C1 segment of cervical spinal cord (tissue), 14 donors: ENCODE data around the gene TAS1R1.
"Not testable (repeated sequence)": the region's sequence is repeated elsewhere in the genome, so short reads cannot be mapped to it uniquely, and the experiment has no call there.

Source experiments
- DNase-seq, 14 donors: peaks; one replicate each; lab custom pipeline; 2025; lab: John Stamatoyannopoulos, UW

The TAS1R1 gene

DNA sequence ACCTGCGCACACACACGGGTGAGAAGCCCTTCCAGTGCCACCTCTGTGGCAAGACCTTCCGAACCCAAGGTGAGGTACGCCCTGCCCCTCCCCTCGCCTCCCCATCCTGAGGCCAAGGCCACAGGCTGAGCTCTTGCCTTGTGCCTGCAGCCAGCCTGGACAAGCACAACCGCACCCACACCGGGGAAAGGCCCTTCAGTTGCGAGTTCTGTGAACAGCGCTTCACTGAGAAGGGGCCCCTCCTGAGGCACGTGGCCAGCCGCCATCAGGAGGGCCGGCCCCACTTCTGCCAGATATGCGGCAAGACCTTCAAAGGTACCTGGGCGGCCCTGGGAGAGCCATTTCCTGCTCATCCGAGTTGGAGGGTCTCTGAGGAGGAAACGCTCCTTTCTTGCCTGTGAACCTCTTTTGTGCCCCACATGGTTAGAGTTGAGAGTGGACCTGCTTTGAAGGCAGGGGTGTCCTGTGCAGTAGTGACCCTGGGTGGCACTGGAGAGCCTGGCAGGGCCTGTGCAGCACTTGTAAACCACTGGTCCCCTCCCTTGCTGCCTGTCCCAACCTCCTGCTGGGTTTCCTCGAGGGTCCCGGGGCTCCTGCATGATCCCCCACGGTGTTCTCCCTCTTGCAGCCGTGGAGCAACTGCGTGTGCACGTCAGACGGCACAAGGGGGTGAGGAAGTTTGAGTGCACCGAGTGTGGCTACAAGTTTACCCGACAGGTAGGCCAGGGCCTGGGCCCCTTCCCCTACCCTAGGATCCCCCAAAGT, 33.2 kb downstream of the TAS1R1 start:
- no peak for DNase-seq

DNA sequence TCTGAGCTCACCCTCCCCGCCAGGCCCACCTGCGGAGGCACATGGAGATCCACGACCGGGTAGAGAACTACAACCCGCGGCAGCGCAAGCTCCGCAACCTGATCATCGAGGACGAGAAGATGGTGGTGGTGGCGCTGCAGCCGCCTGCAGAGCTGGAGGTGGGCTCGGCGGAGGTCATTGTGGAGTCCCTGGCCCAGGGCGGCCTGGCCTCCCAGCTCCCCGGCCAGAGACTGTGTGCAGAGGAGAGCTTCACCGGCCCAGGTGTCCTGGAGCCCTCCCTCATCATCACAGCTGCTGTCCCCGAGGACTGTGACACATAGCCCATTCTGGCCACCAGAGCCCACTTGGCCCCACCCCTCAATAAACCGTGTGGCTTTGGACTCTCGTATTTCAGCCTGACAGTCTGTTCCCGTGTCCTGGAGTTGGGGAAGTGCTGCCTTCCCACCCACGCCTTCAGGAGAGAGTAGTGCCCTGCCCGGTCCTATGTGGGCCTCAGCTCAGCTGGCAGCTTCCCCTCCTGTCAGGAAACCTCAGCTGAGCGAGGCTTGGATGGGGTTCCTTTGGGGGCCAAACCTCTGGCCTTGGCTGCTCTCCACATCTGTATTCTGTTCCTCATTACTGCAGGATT, 33.9 kb downstream of the TAS1R1 start:
- DNase-seq = no peak

DNA sequence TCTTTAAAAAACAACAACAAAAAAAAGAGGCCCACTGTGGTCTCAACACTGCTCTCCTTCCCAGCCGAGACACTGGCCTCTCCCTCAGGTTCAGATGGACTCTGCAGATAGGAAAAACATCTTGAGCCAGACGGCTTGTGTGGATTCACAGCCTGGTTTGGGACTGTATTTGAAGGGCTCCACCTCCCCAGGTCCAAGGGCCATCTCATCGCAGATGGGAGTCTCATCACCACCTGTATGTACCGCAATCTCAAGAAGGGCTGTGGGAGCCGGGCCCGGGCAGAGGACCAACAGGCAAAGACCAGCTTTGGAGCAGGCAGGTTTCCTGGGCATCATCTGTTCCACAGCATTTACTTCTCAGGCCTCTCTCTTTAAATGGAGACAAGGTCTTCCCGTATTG, 34.9 kb downstream of the TAS1R1 start:
- DNase-seq = no peak

DNA sequence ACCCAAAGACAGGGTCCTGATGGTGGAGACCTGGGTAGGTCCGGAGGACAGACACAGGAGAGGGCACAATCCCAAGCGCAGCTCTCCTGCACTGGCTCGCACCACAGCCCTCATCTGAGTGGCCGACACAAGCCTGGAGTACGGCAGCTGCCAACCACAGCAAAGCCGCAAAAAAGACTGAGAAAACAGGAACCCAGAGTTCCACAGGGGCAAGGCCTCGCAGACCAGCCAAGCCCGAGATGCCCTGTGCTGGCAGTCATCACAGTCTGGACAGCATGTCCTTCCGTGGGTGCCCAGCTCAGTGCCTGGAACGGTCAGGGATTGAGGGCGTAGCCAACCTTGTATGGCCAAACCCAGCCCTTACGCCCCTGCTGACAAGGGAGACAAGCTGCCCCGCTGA, 36.1 kb downstream of the TAS1R1 start:
- peak in 2 of 14 donors; percentile 27 to 42 for DNase-seq

DNA sequence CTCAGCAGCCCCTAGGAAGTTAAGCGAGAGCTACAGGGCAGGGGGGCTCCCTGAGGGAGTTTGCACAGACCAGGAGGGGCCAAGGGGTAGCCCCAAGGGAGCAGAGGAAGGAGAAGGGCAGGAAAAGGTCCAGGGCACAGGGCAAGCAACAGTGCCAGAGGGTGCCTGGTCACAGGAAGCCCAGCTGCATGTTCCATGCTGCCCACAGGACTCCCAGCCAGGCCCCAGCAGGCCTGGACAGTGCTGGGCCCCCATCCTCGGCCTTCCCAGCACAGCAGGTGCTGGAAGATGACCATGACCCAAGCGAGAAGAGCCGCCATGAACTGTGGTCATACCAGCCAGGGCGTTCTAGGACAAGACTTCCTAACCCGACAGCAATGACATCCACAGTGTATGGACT, 36.5 kb downstream of the TAS1R1 start:
- DNase-seq = no peak

DNA sequence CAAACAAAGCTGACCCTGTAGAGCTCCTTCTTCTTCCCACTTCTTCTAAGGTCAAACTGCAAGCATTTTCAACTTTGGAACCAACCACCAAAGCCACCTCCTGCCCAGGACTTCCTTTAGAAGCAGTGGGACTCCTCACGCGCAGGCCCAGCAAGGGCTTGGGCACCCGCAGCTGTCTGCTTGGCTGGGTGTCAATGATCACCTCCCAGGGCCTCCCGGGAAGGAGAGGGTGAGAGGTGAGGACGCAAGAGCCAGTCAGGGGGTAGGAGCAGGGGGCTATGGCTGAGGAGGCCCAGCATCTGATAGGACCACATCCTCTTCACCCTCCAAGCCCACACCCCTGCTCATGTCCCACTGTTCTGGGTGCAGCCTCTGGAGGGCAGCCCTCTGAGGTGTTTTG, 37.3 kb downstream of the TAS1R1 start:
- DNase-seq = no peak

DNA sequence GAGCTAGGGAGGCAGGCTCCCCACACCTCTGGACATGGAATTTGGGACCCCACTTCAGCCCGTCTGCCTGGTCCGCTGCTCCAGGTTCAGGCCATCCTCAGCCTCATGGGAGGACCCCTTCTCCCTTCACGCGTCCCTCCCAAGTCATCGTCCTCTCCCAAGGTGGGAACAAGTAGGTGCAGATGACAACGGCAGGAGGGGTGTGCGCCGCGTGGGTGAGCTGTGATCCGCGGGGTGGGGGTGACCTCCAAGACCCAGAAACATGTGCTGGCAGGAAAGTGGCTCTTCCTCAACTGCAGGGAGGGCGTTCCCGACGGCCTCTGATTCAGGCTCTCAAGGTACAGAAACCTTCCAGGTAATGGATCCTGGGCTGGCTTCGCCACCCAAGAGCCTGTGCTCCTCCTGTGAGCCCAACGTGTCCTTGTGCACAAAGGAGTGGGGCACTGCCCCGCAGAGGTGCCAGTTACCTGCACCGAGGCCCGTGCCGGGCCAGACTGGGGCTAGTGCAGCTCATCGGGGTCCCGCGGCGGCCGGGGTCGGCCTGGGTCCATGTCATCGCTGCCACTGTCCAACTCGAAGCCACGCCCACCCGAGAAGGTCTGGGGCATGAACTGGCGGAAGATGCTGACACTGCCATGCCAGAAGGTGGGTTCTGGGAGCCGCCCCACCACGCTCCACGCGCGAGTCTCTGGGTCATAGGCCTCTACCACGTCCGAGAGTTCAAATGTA, 37.9 kb downstream of the TAS1R1 start:
- DNase-seq = no peak

DNA sequence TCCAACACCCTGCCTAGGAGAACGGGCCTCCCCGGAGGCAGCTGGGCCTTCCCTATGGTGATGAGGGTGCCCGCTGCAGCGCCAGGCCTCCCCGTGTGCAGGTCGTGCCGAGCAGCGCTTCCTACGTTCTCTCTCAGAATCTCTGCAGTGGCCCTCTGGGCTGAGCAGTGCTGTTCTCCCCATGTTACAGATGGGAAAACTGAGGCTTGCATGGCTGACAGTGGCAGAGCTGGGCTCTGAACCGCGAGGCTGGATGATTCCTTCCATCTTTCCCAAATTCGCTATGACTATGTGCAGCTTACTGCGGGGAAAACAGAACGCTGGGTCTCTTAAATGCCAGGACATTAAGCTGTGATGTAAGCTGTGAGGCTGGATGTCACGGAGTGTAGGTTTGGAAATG, 38.7 kb downstream of the TAS1R1 start:
- no peak for DNase-seq

DNA sequence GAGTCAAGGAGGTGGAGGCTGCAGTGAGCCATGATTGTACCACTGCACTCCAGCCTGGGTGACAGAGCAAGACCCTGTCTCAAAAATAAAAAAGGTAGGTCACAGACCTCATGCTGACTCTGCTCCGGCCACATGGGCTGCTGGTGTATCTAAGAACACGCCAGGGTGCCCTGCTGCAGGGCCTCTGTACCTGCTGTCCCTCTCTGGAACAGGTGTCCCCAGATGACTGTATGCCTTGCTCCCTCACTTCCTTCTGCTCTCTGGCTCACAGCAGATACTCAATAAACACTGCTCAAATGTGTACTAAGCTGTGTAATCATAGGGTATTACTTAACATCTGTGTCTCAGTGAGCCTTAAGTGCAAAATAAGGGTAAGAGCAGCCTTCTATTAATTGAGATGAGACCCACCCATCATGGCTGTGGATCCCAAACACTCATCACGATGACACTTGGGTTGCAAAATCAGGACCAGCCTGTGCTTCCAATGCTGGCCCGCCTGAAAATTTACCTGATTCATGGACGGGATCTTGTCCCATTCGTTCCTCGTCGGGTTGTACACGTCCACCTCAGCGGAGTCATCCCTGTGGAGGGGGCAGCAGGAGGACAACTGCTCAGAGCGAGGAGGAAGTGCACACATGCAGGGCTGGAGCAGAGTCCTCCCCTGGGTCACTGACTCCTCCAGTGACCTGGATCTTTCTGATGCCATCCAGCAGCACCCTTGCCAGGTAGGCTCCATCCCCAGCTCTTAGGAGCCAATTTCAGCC, 40.1 kb downstream of the TAS1R1 start:
- DNase-seq = no peak

DNA sequence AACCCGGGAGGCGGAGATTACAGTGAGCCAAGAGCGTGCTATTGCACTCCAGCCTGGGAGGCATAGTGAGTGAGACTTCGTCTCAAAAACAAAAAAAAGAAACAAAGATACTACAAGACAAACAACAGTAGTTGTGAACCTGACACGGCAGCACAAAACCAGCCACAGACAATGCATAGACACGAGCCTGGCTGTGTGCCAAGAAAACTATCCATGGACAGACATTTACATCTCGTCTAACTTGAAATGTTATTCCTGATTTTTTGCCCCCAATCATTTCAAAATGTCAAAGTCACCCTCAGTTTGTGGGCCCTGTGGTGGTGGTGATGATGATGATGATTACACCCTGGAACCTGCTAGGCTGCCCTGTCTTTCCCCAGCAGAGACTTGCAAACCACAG, 41.2 kb downstream of the TAS1R1 start:
- no peak for DNase-seq

DNA sequence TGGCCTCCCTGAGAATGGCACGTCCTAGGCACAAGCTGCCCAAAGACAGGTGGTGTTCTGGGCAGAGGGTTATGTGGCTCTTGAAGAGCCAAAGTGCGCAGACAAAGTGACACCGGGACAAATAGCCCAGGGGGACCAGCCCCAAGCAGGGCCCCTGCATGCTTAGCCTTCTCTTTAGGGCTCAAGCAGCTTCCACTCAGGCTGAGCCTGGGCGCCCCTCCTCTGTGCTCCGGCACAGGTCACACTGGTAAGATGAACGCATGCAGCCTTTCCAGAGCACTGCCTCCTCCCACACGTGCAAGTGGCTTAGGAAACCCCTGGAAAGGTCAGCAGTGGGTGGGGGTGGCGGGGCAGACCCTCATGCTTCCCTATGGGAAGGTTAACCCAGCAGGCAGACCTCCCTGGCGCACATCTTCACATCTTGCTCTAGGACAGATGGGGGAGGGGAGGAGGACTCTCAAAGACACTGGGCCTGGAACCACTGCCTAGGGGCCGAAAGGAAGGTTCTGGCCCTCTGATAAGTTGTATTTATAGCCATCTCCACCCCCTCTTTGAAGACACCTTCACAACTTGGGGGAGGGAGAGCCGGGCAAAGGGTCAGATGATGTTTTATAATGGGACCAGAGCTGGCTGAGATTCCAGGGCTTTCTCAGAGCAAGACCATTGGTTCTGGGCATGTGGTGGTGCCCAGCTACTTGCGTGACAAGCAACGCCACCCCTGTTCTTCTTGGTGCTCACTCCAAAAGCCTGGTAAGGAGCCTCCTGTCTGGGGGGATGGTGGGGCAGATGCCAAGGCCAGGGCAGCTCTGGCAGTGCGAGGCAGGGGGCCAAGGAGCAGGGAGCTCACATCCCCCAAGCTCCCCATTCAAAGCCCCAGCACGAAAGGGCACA, 42.0 kb downstream of the TAS1R1 start:
- DNase-seq = no peak

DNA sequence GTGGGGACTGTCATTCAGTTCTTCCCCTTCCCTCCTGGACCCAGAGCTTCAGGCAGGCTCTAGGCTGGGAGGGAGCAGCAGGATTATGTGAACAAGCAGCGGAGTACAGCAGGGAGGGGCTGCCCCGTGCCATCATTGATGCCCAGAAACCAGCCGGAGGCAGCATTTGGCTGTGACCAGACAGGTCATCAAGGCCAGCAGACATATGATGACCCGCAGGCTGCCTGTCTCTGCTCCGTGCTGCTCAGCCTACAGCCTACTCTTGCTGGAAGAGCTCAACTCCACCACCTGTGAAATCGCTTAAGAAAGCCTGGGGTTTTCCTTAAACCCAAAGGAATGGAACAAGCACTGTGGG, 42.6 kb downstream of the TAS1R1 start:
- no peak for DNase-seq

DNA sequence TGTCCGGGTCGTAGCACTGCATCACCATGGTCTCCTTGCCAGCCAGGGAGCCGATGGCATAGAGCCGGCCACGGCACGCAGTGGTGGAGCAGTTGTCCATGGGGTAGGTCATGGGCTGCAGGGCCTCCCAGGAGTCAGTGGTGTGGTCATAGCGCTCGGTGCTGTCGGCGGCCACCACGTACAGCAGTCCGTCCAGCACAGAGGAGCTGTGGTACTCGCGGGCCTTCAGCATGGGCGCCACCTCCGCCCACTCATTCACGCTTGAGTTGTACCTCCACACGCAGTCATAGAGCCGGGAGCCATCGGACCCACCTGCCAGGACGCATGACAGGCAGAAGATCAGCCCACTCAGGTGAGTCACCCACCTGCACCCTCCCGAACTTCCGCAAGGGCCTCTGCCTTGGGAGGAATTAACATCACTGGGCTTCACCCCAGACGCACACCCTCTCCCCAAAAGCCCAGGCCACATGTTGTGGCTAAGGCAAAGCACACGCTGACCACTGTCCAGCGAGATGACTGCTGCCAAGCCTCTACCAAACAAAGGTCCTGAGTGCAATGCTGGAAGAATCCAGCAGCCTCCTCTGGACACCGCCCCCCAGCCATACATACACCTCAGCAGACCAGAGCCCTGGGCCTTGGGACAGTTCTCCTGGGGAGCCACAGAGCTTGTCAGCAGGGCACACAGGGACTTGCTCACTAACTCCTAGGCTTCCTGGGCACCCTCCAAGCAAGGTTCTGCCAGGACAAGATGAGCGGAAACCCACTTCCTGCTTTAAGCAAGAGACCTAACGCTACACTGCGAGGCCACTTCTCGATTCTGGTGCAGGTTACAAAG, 44.3 kb downstream of the TAS1R1 start:
- DNase-seq = peak in 1 of 14 donors; percentile 25

DNA sequence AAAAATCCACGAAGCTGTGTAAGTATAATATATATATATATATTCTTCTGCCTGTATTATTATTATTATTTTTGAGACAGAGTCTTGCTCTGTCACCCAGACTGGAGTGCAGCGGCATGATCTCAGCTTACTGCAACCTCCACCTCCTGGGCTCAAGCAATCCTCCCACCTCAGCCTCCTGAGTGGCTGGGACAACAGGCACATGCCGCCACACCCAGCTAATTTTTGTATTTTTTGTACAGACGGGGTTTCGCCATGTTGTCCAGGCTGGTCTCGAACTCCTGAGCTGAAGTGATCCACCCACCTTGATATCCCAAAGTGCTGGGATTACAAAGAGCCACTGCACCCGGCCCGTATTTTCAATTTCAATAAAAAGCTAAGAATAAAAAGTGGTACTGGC, 44.9 kb downstream of the TAS1R1 start:
- not testable (repeated sequence) for DNase-seq

DNA sequence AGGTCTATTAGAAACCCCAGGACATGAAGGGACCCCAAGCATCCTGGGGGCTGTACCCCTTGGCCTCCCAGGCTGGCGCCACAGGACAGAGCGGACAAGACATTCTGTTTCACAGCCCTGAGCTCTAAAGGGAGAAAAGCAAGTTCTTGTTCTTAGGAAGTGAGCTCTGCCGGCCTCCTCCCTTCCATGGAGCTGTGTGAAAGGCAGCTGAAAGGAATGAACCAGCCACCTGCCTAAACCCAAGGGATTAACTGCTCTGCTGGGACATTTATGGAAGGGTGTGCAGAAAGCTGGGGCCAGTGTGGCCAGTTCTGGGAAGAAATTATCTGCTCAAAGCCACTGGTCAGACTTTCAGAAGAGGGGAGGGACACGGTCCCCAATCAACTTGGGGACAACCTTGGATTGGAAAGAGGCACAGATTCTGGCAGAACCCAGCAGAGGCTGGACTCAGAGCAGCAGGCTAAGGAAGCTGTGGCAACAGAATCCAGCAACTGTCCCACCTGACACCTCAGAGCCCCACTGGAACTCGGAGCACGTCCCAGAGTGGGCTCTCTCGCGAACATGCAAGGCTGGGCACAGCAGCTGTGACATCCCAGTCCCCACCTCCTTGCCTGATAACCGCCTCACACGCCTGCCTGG, 45.4 kb downstream of the TAS1R1 start:
- peak in 3 of 14 donors; percentile 29 to 80 (median 52) for DNase-seq

DNA sequence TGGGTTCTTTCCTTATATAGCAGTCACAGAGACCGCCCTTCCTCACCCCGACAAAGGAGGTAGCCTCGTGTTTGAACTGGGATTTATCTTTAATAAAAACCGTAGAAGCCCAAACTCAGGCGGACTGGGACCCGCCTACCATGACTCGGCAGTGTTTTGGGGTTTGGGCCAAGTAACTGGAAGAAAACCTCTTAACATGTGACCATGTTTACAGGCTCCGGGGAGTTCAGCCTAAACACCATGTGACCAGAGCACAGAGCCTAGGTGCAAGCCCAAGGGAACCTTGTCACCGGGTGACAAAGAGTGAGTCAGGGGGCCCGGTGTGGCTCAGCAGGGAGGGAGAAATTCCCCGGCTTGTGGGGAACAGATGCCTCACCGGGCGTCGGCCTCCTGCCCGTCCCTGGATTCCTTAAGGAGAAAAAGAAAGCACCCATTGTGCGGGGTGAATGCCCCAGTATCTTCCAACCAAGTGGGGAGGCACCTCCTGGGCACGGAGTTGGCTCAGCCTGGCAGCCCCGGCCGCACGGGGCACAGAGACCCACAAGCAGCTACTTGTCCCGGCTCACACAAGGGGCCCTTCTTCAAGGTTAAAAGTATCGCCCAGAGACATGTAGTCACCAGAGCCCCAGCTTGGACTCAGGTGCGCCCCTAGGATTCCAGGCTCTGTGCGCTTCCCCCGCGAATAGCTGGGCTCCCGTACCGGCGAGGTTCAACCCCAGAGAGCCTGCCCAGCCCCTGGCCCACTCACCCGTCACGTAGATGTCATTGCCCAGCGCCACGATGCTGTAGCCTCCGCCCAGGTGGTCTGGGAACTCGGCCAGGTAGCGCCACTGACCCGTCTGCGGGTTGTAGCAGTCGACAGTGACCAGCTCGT, 46.2 kb downstream of the TAS1R1 start:
- DNase-seq = peak in 12 of 14 donors; percentile 60 to 84 (median 70)

DNA sequence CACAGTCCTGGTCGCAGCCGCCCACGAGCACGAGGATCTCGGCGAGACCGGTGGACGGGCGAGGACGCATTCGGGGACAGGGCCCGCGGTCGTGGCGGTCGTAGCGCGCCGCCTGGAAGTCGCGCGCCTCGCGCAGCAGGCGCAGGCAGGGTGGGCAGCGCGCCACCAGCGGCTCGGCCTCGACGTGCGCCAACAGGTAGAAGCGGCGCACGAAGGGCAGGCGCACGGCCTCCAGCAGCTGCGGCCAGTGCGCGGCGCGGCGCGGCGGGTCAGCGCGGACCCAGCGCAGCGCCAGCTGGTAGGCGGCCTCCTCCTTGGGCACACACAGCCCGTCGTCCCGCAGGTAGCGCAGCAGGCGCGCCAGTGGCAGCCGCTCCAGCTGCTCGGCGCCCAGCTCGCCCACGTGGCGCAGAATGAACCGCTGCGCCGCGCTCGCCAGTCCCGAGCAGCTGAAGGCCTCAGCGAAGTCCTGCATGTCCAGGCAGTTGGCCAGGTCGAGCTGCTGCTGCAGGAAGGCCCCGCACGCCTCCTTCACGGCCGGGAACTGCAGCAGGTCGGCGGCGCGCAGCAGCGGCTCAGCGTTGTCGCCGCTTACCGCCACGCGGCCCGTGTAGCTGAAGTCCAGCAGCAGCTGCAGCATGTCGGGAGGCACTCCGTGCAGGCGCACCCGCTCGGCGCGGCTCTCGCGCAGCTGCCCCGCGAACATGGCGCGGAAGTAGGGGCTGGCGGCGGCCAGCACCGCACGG, 47.0 kb downstream of the TAS1R1 start:
- DNase-seq = peak in 6 of 14 donors; percentile 38 to 79 (median 64)
